Left lung (tissue), 10 donors: ENCODE measurements around the gene GGT6. TPM values are rescaled to one million over a fixed set of nuclear protein-coding genes. Genes with fewer than 3 reads are reported as not detected.

Source experiments
- ATAC-seq: fragments of 200-7000 bp; cut with Tn5 transposase; one replicate; pipeline ENCODE4 v1.9.1; 2020; ENCODE audit warnings: moderate library complexity
- DNase-seq, 4 donors: peaks; one replicate each; pipeline ENCODE4 v3.0.0-alpha.2; 2013 to 2020
- H3K27ac ChIP-seq, 2 donors: fragments of 200-600 bp; sonication (generic) in 1 of 2; one replicate each; pipeline versions ENCODE4 v1.5.0 to v1.8.0; 2020 to 2021
- H3K27me3 ChIP-seq, 2 donors: fragments of 200-600 bp; sonication (generic) in 1 of 2; one replicate each; pipeline versions ENCODE4 v1.5.0 to v1.8.0; 2020 to 2021
- H3K36me3 ChIP-seq, 2 donors: fragments of 200-600 bp; sonication (generic) in 1 of 2; one replicate each; pipeline versions ENCODE4 v1.5.0 to v1.8.0; 2020 to 2021
- H3K4me1 ChIP-seq, 2 donors: fragments of 200-600 bp; one replicate each; pipeline ENCODE4 v1.8.0; 2021
- H3K4me3 ChIP-seq, 2 donors: fragments of 200-600 bp; sonication (generic) in 1 of 2; one replicate each; pipeline versions ENCODE4 v1.5.0 to v1.8.0; 2020 to 2021; ENCODE audit warnings: mild to moderate bottlenecking in 1 of 2
- H3K9me3 ChIP-seq, 2 donors: fragments of 200-600 bp; sonication (generic) in 1 of 2; one replicate each; pipeline versions ENCODE4 v1.5.0 to v1.8.0; 2020 to 2021
- intact Hi-C, 2 donors: fragments of 100-400 bp; cut with DNase I; formaldehyde crosslinking; loops; one replicate each; pipeline versions ENCODE4 v1.11.2 to v1.14.2; 2022
- polyA plus RNA-seq, 6 donors: library from polyadenylated mRNA; unstranded; fragments of 120-200 nt; gene quantifications; one replicate each; pipeline ENCODE4 v1.2.1, GENCODE V29; 2013; ENCODE audit not compliant: insufficient read length in 6 of 6
- total RNA-seq, 2 donors: library from RNA; stranded (reverse); fragmentation: NEBNext Ultra II Directional; extraction: Animal tissue kit (Norgen Biotek cat#: 25700); gene quantifications; one replicate each; pipeline ENCODE4 v1.2.1, GENCODE V29; 2021
- TF ChIP-seq, protein P1 (sequence below), 2 donors: fragments of 200-600 bp; sonication (generic) in 1 of 2; IDR thresholded peaks; one replicate each; pipeline versions ENCODE4 v1.5.0 to v1.8.0; 2021; ENCODE audit warnings: antibody characterized with exemption in 2 of 2
- donor health status: DM: no; HTN: yes; CAD: no.
- donor health status: DM: no; HTN: no; CAD: no.

The GGT6 gene
- total and polyA plus RNA-seq, 8 donors: 1.8 to 17.4 (median 6.4) TPM

DNA sequence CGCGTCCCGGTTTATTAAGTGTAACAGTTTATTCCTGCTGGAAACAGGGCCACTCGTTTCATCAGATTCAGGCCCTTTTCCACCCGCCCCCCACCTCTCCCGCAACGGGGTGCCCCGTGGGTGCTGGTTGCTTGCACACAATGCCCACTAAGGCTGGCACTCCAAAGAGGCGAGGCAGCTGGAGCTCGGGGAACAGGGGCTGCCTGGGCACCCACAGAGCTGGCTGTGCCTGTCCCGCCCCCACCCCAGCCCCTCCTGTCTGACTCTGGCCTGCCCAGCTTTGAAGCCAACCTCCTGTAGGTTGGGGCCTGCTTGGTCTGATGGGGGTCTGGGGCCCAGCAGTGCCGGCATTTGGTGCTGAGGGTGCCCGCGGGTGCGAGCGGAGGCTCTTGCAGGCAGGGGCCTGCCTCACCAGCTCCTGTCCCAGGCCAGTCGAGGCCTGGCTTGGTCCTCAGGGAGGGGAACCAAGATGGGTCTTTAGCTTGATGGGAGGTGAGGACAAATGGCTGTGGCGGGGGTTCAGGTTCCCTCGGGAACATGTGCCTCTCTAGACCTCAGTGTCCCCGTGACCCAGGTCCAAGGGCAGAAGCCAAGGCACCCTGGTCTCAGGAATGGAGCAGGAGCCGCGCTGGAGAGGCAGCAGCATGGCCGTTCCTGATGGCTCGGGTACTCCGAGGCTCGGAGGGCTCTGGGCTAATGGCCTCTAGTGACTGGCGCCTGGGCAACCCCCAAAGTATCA lies 25.3 kb downstream of the GGT6 start:
- no peaks in the 10 kb centered on the region for H3K27me3 ChIP-seq
- TF ChIP-seq, protein P1, sequence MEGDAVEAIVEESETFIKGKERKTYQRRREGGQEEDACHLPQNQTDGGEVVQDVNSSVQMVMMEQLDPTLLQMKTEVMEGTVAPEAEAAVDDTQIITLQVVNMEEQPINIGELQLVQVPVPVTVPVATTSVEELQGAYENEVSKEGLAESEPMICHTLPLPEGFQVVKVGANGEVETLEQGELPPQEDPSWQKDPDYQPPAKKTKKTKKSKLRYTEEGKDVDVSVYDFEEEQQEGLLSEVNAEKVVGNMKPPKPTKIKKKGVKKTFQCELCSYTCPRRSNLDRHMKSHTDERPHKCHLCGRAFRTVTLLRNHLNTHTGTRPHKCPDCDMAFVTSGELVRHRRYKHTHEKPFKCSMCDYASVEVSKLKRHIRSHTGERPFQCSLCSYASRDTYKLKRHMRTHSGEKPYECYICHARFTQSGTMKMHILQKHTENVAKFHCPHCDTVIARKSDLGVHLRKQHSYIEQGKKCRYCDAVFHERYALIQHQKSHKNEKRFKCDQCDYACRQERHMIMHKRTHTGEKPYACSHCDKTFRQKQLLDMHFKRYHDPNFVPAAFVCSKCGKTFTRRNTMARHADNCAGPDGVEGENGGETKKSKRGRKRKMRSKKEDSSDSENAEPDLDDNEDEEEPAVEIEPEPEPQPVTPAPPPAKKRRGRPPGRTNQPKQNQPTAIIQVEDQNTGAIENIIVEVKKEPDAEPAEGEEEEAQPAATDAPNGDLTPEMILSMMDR (IDR thresholded peaks at IDR 0.05): no peak
- H3K27ac ChIP-seq: peak overlapping the region in 1 of 2 donors; percentile 61
- DNase-seq (no peak), ATAC-seq (no peak)
- intact Hi-C loops: no loop called here
- peaks cover 0 to 37% of the 10 kb centered on the region in 2 donors for H3K36me3 ChIP-seq
- no peaks in the 10 kb centered on the region for H3K9me3 ChIP-seq
- H3K4me1 ChIP-seq: peaks cover 10 to 93% of the 10 kb centered on the region in 2 donors
- H3K4me3 ChIP-seq: no peak overlapping the region

DNA sequence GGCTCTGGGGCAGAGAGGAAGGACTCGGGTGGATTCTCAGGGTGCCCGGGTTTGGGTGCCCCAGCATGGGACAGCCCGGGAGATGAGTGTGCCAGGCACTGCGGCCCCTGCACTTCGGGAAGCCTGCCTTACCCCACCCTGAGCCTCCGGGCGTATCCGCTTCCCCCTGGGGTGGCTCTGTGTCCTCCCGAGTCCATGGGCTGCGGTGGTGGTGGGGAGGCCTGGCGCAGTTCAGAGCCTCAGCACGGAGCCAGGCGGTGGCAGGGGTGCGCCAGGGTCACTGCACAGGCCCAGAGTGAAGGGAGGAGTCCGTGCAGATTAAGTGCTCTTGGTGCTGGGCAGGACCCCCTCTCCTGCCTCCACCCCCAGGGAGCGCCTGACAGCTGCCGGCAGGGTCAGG lies 25.9 kb downstream of the GGT6 start:
- no peaks in the 10 kb centered on the region for H3K27me3 ChIP-seq
- H3K4me1 ChIP-seq: peaks cover 10 to 92% of the 10 kb centered on the region in 2 donors
- peaks cover 0 to 32% of the 10 kb centered on the region in 2 donors for H3K36me3 ChIP-seq
- H3K4me3 ChIP-seq: no peak overlapping the region
- intact Hi-C loops: no loop called here
- ATAC-seq: no peak
- H3K9me3 ChIP-seq: no peaks in the 10 kb centered on the region
- no peak for DNase-seq
- peak overlapping the region; percentile 7 to 61 for H3K27ac ChIP-seq
- TF ChIP-seq, protein P1 (IDR thresholded peaks at IDR 0.05): no peak

DNA sequence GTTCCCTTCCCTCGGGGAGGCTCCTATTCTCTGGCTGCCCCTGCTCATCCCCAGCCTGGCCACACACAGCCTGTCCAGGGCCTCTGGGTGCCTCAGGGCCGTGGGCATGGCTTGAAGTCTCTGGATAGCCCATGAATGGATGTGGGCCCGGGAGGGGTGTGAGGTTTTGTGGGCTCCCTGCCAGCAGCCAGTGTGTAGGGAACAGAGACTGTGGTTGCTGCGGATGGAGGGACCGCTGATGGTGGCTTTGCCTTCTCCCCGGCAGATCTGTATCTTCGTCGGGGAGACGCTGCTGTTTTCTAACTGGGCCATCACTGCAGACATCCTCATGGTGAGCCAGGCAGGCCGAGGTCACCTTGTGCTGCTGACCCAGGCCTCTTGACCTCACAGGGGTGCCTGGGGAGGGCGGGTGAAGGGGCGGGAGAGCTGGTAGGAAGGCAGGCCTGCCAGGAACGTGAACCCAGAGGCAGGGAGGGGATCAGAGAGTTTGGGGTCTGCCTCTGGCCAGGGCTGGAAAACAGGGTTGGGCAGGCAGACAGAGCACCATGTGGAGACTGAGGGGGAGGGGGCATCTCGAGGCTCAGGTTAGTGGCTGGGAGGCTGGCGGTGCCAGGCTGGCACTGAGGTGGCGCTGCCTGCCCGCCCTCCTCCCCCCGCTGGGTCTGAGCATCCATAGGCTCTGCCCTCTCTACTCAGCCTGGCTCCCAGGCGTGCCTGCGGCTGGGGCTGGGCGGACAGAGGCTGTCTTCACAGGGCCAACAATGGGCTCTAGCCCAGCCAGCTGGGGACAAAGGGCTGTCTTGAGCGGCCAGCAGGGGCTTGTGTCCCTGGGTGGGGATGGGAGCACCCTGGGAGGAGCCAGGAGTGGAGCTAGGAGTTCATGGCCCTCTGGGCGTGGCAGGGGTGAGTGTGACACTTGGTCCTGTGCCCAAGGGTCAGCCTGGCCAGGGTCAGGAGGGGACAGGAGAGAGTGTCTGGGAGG lies 26.6 kb downstream of the GGT6 start:
- TF ChIP-seq, protein P1 (IDR thresholded peaks at IDR 0.05): peak in 1 of 2 donors; percentile 12
- intact Hi-C loops: no loop called here
- peak; percentile 3 for ATAC-seq
- Histone ChIP-seq H3K27ac (peak overlapping the region; percentile 7 to 61), H3K36me3 (peaks cover 0 to 25% of the 10 kb centered on the region in 2 donors), H3K4me1 (peaks cover 10 to 85% of the 10 kb centered on the region in 2 donors), H3K4me3 (no peak overlapping the region), H3K27me3 (no peaks in the 10 kb centered on the region), H3K9me3 (no peaks in the 10 kb centered on the region)
- no peak for DNase-seq

DNA sequence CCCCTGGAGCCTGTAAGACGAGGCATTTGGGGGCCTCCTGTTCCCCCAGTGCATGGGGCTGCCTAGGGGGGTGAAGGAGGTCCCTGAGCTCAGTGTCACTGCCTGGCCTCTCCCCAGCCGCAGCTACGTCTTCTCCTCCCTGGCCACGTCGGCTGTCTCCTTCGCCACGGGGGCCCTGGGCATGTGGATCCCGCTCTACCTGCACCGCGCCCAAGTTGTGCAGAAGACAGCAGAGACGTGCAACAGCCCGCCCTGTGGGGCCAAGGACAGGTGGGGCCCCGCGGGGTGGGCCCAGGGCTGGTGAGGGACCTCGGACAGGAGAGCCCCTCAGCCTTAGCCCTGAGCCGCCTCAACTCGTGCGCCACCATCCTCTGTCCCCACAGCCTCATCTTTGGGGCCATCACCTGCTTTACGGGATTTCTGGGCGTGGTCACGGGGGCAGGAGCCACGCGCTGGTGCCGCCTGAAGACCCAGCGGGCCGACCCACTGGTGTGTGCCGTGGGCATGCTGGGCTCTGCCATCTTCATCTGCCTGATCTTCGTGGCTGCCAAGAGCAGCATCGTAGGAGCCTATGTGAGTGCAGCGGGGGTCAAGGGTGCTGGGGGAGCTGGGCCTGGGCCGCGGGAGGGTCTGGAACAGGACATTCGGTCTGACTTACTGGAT lies 27.4 kb downstream of the GGT6 start:
- Histone ChIP-seq H3K27me3 (no peaks in the 10 kb centered on the region), H3K36me3 (peaks cover 0 to 16% of the 10 kb centered on the region in 2 donors), H3K27ac (peak overlapping the region in 1 of 2 donors; percentile 61), H3K9me3 (no peaks in the 10 kb centered on the region), H3K4me3 (no peak overlapping the region), H3K4me1 (peaks cover 10 to 76% of the 10 kb centered on the region in 2 donors)
- intact Hi-C loops: no loop called here
- TF ChIP-seq, protein P1 (IDR thresholded peaks at IDR 0.05): no peak
- ATAC-seq (no peak), DNase-seq (no peak)
